Activated T-helper 2 cell treated with anti-CD3 and anti-CD28 coated beads, Interferon-gamma antibody, Interleukin-2, Interleukin-4, amounts not matched to agents 10 μg/mL and 5 μg/mL and 100 μg/mL, durations not matched to agents 14 hours and 24 hours and 36 hours (primary cell): ENCODE results near the gene CEP83. TPM values are rescaled to one million over a fixed set of nuclear protein-coding genes. Genes with fewer than 3 reads are reported as not detected.
"Not testable (repeated sequence)": the region's sequence is repeated elsewhere in the genome, so short reads cannot be mapped to it uniquely, and the experiment has no call there.

Experiments used
- DNase-seq: peaks from one replicate; pipeline ENCODE4 v3.0.0; 2021; ENCODE audit warnings: low spot score
- H3K27ac Mint-ChIP-seq: one replicate; pipeline ENCODE4 v1.8.0; 2021; ENCODE audit warnings: mixed read lengths
- H3K27me3 Mint-ChIP-seq: one replicate; pipeline ENCODE4 v1.8.0; 2021; ENCODE audit warnings: low read depth, mixed read lengths
- H3K36me3 Mint-ChIP-seq: one replicate; pipeline ENCODE4 v1.8.0; 2021; ENCODE audit warnings: low read depth, mixed read lengths
- H3K4me1 Mint-ChIP-seq: one replicate; pipeline ENCODE4 v1.8.0; 2021; ENCODE audit warnings: low read depth, mixed read lengths
- H3K4me3 Mint-ChIP-seq: one replicate; pipeline ENCODE4 v1.8.0; 2021; ENCODE audit warnings: low read depth, mild to moderate bottlenecking, moderate library complexity, mixed read lengths
- H3K9me3 Mint-ChIP-seq: one replicate; pipeline ENCODE4 v1.8.0; 2021; ENCODE audit warnings: mixed read lengths
- intact Hi-C: fragments of 100-400 bp; cut with micrococcal nuclease; formaldehyde crosslinking; loops from one replicate; pipeline ENCODE4 v1.15.1; 2023
- total RNA-seq: library from RNA; stranded (reverse); gene quantifications from 2 replicates; pipeline ENCODE4 v1.2.3, GENCODE V29; 2022

Gene CEP83
- total RNA-seq, 1 donor from 2014 or later: 32.4 TPM

- intact Hi-C loops: no loop called here
- Mint-ChIP-seq H3K36me3 (peaks cover 79% of the 10 kb centered on the region), H3K27ac (no peak overlapping the region), H3K9me3 (peaks cover 66% of the 10 kb centered on the region), H3K4me3 (no peak overlapping the region), H3K27me3 (no peaks in the 10 kb centered on the region), H3K4me1 (peaks cover 8% of the 10 kb centered on the region)
- DNase-seq: no peak
Measured at GRCh38 chr12:94427501-94428381, 31.9 kb downstream of the CEP83 start.

GRCh38 chr12:94426049-94426448, 33.6 kb downstream of the CEP83 start:
- Mint-ChIP-seq H3K36me3 (peaks cover 81% of the 10 kb centered on the region), H3K9me3 (peaks cover 76% of the 10 kb centered on the region), H3K4me1 (peaks cover 8% of the 10 kb centered on the region), H3K27me3 (no peaks in the 10 kb centered on the region), H3K4me3 (no peak overlapping the region), H3K27ac (no peak overlapping the region)
- intact Hi-C loops: no loop called here
- DNase-seq: no peak

- H3K4me3 Mint-ChIP-seq, DNase-seq, H3K27me3 Mint-ChIP-seq, intact Hi-C loops, H3K4me1 Mint-ChIP-seq, H3K27ac Mint-ChIP-seq: not testable (repeated sequence)
- H3K9me3 Mint-ChIP-seq: peaks cover 64% of the 10 kb centered on the region
- H3K36me3 Mint-ChIP-seq: peaks cover 74% of the 10 kb centered on the region
Measured at GRCh38 chr12:94424830-94425229, 34.8 kb downstream of the CEP83 start.

- DNase-seq: no peak
- Mint-ChIP-seq H3K27me3 (no peaks in the 10 kb centered on the region), H3K36me3 (peaks cover 73% of the 10 kb centered on the region), H3K4me3 (no peak overlapping the region), H3K9me3 (peaks cover 62% of the 10 kb centered on the region), H3K27ac (no peak overlapping the region), H3K4me1 (no peaks in the 10 kb centered on the region)
- intact Hi-C loops: no loop called here
Measured at GRCh38 chr12:94421868-94422740, 37.6 kb downstream of the CEP83 start.

GRCh38 chr12:94418517-94418916, 41.1 kb downstream of the CEP83 start:
- Mint-ChIP-seq H3K27me3 (no peaks in the 10 kb centered on the region), H3K4me3 (no peak overlapping the region), H3K4me1 (no peaks in the 10 kb centered on the region), H3K27ac (no peak overlapping the region), H3K36me3 (peaks cover 68% of the 10 kb centered on the region), H3K9me3 (peaks cover 45% of the 10 kb centered on the region)
- DNase-seq: no peak
- intact Hi-C loops: no loop called here

- no peaks in the 10 kb centered on the region for H3K27me3 Mint-ChIP-seq
- intact Hi-C loops: no loop called here
- H3K9me3 Mint-ChIP-seq: peaks cover 30% of the 10 kb centered on the region
- DNase-seq: no peak
- H3K36me3 Mint-ChIP-seq: peaks cover 55% of the 10 kb centered on the region
- H3K4me1 Mint-ChIP-seq: peaks cover 2% of the 10 kb centered on the region
- H3K4me3 Mint-ChIP-seq: no peak overlapping the region
- no peak overlapping the region for H3K27ac Mint-ChIP-seq
Measured at GRCh38 chr12:94416613-94417012, 43.1 kb downstream of the CEP83 start.

- Mint-ChIP-seq H3K4me1 (peaks cover 3% of the 10 kb centered on the region), H3K27me3 (no peaks in the 10 kb centered on the region), H3K36me3 (peaks cover 46% of the 10 kb centered on the region), H3K9me3 (peaks cover 23% of the 10 kb centered on the region), H3K4me3 (no peak overlapping the region), H3K27ac (no peak overlapping the region)
- intact Hi-C loops: no loop called here
- no peak for DNase-seq
Measured at GRCh38 chr12:94415066-94415465, 44.6 kb downstream of the CEP83 start.

GRCh38 chr12:94405413-94406116, 54.1 kb downstream of the CEP83 start:
- Mint-ChIP-seq H3K4me3 (no peak overlapping the region), H3K4me1 (peaks cover 12% of the 10 kb centered on the region), H3K36me3 (peaks cover 38% of the 10 kb centered on the region), H3K27ac (peak overlapping the region; percentile 47), H3K9me3 (peaks cover 7% of the 10 kb centered on the region), H3K27me3 (no peaks in the 10 kb centered on the region)
- DNase-seq: no peak
- intact Hi-C loops: no loop called here

- intact Hi-C loops: no loop called here
- Mint-ChIP-seq H3K9me3 (peaks cover 14% of the 10 kb centered on the region), H3K4me1 (peaks cover 12% of the 10 kb centered on the region), H3K36me3 (peaks cover 45% of the 10 kb centered on the region), H3K27ac (no peak overlapping the region), H3K4me3 (no peak overlapping the region), H3K27me3 (no peaks in the 10 kb centered on the region)
- no peak for DNase-seq
Measured at GRCh38 chr12:94404854-94405253, 54.8 kb downstream of the CEP83 start.

- Mint-ChIP-seq H3K27ac (no peak overlapping the region), H3K36me3 (peaks cover 72% of the 10 kb centered on the region), H3K4me1 (peaks cover 12% of the 10 kb centered on the region), H3K9me3 (peaks cover 41% of the 10 kb centered on the region), H3K4me3 (no peak overlapping the region), H3K27me3 (no peaks in the 10 kb centered on the region)
- intact Hi-C loops: no loop called here
- no peak for DNase-seq
Measured at GRCh38 chr12:94401326-94401725, 58.3 kb downstream of the CEP83 start.

GRCh38 chr12:94398685-94399084, 61.0 kb downstream of the CEP83 start:
- DNase-seq, intact Hi-C loops, H3K27me3 Mint-ChIP-seq, H3K4me1 Mint-ChIP-seq, H3K4me3 Mint-ChIP-seq, H3K27ac Mint-ChIP-seq: not testable (repeated sequence)
- H3K9me3 Mint-ChIP-seq: peaks cover 50% of the 10 kb centered on the region
- peaks cover 76% of the 10 kb centered on the region for H3K36me3 Mint-ChIP-seq

GRCh38 chr12:94397401-94397800, 62.3 kb downstream of the CEP83 start:
- H3K36me3 Mint-ChIP-seq: peaks cover 76% of the 10 kb centered on the region
- H3K27me3 Mint-ChIP-seq: no peaks in the 10 kb centered on the region
- DNase-seq: no peak
- intact Hi-C loops: no loop called here
- no peak overlapping the region for H3K4me3 Mint-ChIP-seq
- H3K4me1 Mint-ChIP-seq: no peaks in the 10 kb centered on the region
- H3K9me3 Mint-ChIP-seq: peaks cover 53% of the 10 kb centered on the region
- no peak overlapping the region for H3K27ac Mint-ChIP-seq
